Neuronal stem cell (in vitro differentiated cells): ENCODE results near the gene TMEM35B.
"Not testable (repeated sequence)": the region's sequence is repeated elsewhere in the genome, so short reads cannot be mapped to it uniquely, and the experiment has no call there.

ENCODE experiments used
- DNase-seq: peaks from one replicate; pipeline ENCODE4 v3.0.0-alpha.2; 2013; ENCODE audit warnings: low spot score
- H2AFZ ChIP-seq: one replicate; pipeline ENCODE4 v1.6.1; 2013; ENCODE audit warnings: mild to moderate bottlenecking, low read length, inconsistent platforms
- H2AK5ac ChIP-seq: 2 replicates; pipeline ENCODE4 v1.6.1; 2013; ENCODE audit warnings: low read depth, mild to moderate bottlenecking, inconsistent platforms, low read length, moderate library complexity, mixed read lengths
- H2BK120ac ChIP-seq: 2 replicates; pipeline ENCODE4 v1.6.1; 2013; ENCODE audit warnings: low read depth, mild to moderate bottlenecking, inconsistent platforms, low read length, moderate library complexity, mixed read lengths
- H2BK12ac ChIP-seq: one replicate; pipeline ENCODE4 v1.6.1; 2013; ENCODE audit warnings: low read length, inconsistent platforms
- H2BK15ac ChIP-seq: 2 replicates; pipeline ENCODE4 v1.6.1; 2013; ENCODE audit warnings: mild to moderate bottlenecking, low read length, inconsistent platforms, mixed read lengths
- H2BK5ac ChIP-seq: one replicate; pipeline ENCODE4 v1.6.1; 2013; ENCODE audit warnings: inconsistent platforms, mild to moderate bottlenecking, low read length, moderate library complexity
- H3K14ac ChIP-seq: one replicate; pipeline ENCODE4 v1.6.1; 2013; ENCODE audit warnings: low read length, inconsistent platforms
- H3K18ac ChIP-seq: 2 replicates; pipeline ENCODE4 v1.6.1; 2013; ENCODE audit warnings: low read length, inconsistent platforms
- H3K23ac ChIP-seq: 2 replicates; pipeline ENCODE4 v1.6.1; 2013; ENCODE audit warnings: low read depth, mild to moderate bottlenecking, mixed read lengths, low read length, inconsistent platforms; ENCODE audit not compliant: poor library complexity
- H3K27ac ChIP-seq: replicated peaks from 3 replicates; pipeline ENCODE4 v1.5.1; 2013; ENCODE audit warnings: low read length, inconsistent platforms
- H3K27me3 ChIP-seq, 3 experiments: 2 replicates each; pipeline ENCODE4 v1.6.1; 2013; ENCODE audit warnings: low read length in 3 of 3, mild to moderate bottlenecking in 2 of 3, inconsistent platforms in 1 of 3, low read depth in 1 of 3, mixed read lengths in 1 of 3, moderate library complexity in 1 of 3; ENCODE audit not compliant: control insufficient read depth in 3 of 3, insufficient read depth in 3 of 3
- H3K36me3 ChIP-seq, 2 donors: replicated peaks in 1 of 2; 2 replicates each; pipeline ENCODE4 v1.6.1; 2013; ENCODE audit warnings: low read length in 2 of 2; ENCODE audit not compliant: control insufficient read depth in 2 of 2, insufficient read depth in 2 of 2
- H3K4ac ChIP-seq: 2 replicates; pipeline ENCODE4 v1.6.1; 2013; ENCODE audit warnings: inconsistent platforms, mild to moderate bottlenecking, low read length, moderate library complexity
- H3K4me1 ChIP-seq, 2 donors: 1 replicate in 1 of 2; 2 replicates in 1 of 2; pipeline ENCODE4 v1.6.1; 2013; ENCODE audit warnings: low read length in 2 of 2, low read depth in 1 of 2; ENCODE audit not compliant: control insufficient read depth in 2 of 2, insufficient read depth in 1 of 2
- H3K4me2 ChIP-seq: one replicate; pipeline ENCODE4 v1.6.1; 2013; ENCODE audit warnings: mild to moderate bottlenecking, low read length, inconsistent platforms; ENCODE audit not compliant: insufficient read depth, poor library complexity, severe bottlenecking
- H3K4me3 ChIP-seq, 2 donors: 2 replicates each; pipeline ENCODE4 v1.5.1; 2013; ENCODE audit warnings: low read length in 2 of 2, mild to moderate bottlenecking in 2 of 2, inconsistent platforms in 1 of 2, moderate library complexity in 1 of 2
- H3K79me1 ChIP-seq: one replicate; pipeline ENCODE4 v1.6.1; 2013; ENCODE audit warnings: low read depth, mild to moderate bottlenecking, inconsistent platforms, low read length, moderate library complexity
- H3K9ac ChIP-seq: one replicate; pipeline ENCODE4 v1.6.1; 2013; ENCODE audit warnings: mild to moderate bottlenecking, low read depth, low read length, inconsistent platforms; ENCODE audit not compliant: poor library complexity
- H3K9me3 ChIP-seq, 2 donors: replicated peaks in 1 of 2; 2 replicates each; pipeline versions ENCODE3 to v1.6.1; 2013; ENCODE audit warnings: low read length in 2 of 2, mild to moderate bottlenecking in 2 of 2, inconsistent platforms in 1 of 2, low read depth in 1 of 2, mixed read lengths in 1 of 2, moderate library complexity in 1 of 2; ENCODE audit not compliant: control insufficient read depth in 2 of 2, insufficient read depth in 1 of 2
- H4K8ac ChIP-seq: one replicate; pipeline ENCODE4 v1.6.1; 2013; ENCODE audit warnings: low read depth, mild to moderate bottlenecking, inconsistent platforms, low read length, moderate library complexity
- H4K91ac ChIP-seq: one replicate; pipeline ENCODE4 v1.6.1; 2013; ENCODE audit warnings: low read length, low read depth, mild to moderate bottlenecking, inconsistent platforms; ENCODE audit not compliant: poor library complexity
- WGBS, 2 donors: extraction: QIAGEN DNeasy Blood & Tissue Kit; methylation state at CpG; one replicate each; pipeline ENCODE4 v1.1.7; 2013; ENCODE audit warnings: missing lambda C conversion rate in 2 of 2, mixed read lengths in 1 of 2; ENCODE audit not compliant: insufficient read length in 2 of 2, insufficient replicate concordance in 1 of 2; ENCODE audit errors: extremely low coverage in 2 of 2; 5-methylcytosine and 5-hydroxymethylcytosine counted together

TMEM35B gene

GRCh38 chr1:34970220-34970735, 14.9 kb downstream of the TMEM35B start:
- Histone ChIP-seq H2BK12ac (no peak overlapping the region), H3K18ac (no peak overlapping the region), H4K8ac (no peak overlapping the region), H3K4me2 (no peak overlapping the region), H3K23ac (no peak overlapping the region), H2AK5ac (no peak overlapping the region), H2BK5ac (no peak overlapping the region), H3K27me3 (no peaks in the 10 kb centered on the region), H3K9ac (no peak overlapping the region), H3K27ac (no peak overlapping the region), H3K4me3 (no peak overlapping the region), H3K9me3 (peaks cover 0 to 2% of the 10 kb centered on the region in 2 donors), H2BK120ac (no peak overlapping the region), H2BK15ac (no peak overlapping the region), H3K36me3 (no peaks in the 10 kb centered on the region), H3K4ac (no peak overlapping the region), H3K14ac (no peak overlapping the region), H3K79me1 (peaks cover 2% of the 10 kb centered on the region), H2AFZ (no peak overlapping the region), H3K4me1 (peaks cover 0 to 3% of the 10 kb centered on the region in 2 donors), H4K91ac (no peak overlapping the region)
- no peak for DNase-seq
- no CpG with 5 or more reads among the region's 5 CpGs for WGBS, 2 donors

GRCh38 chr1:34968297-34968696, 16.9 kb downstream of the TMEM35B start:
- H2AK5ac ChIP-seq, H2BK5ac ChIP-seq, H3K4ac ChIP-seq: not testable (repeated sequence)

GRCh38 chr1:34967672-34968071, 17.5 kb downstream of the TMEM35B start:
- not testable (repeated sequence) for H3K4me1 ChIP-seq, H2BK5ac ChIP-seq, H4K91ac ChIP-seq, H2BK12ac ChIP-seq, H3K9ac ChIP-seq, H4K8ac ChIP-seq, H2AFZ ChIP-seq, H3K27me3 ChIP-seq, H3K4ac ChIP-seq, H3K9me3 ChIP-seq, H2BK120ac ChIP-seq, H3K18ac ChIP-seq, H3K14ac ChIP-seq, H3K27ac ChIP-seq, H2BK15ac ChIP-seq, DNase-seq, H3K4me2 ChIP-seq, H3K79me1 ChIP-seq, H3K36me3 ChIP-seq, H2AK5ac ChIP-seq, H3K4me3 ChIP-seq, H3K23ac ChIP-seq
- WGBS, 2 donors = no CpG with 5 or more reads among the region's 36 CpGs

More at GRCh38 chr1:34968297-34968696, 16.9 kb downstream of the TMEM35B start:
- H2BK15ac ChIP-seq, H3K9me3 ChIP-seq, H4K91ac ChIP-seq, H3K9ac ChIP-seq, H2AFZ ChIP-seq, H2BK12ac ChIP-seq, H3K36me3 ChIP-seq, H3K4me1 ChIP-seq, H3K27me3 ChIP-seq, H3K79me1 ChIP-seq, H2BK120ac ChIP-seq, H3K23ac ChIP-seq, H3K27ac ChIP-seq, H3K4me2 ChIP-seq, H3K4me3 ChIP-seq, DNase-seq, H4K8ac ChIP-seq, H3K18ac ChIP-seq, H3K14ac ChIP-seq: not testable (repeated sequence)
- WGBS, 2 donors = no CpG with 5 or more reads among the region's 3 CpGs

GRCh38 chr1:34965597-34965996, 19.6 kb downstream of the TMEM35B start:
- H2AFZ ChIP-seq = no peak overlapping the region
- no peak overlapping the region for H3K4ac ChIP-seq

More at GRCh38 chr1:34965597-34965996, 19.6 kb downstream of the TMEM35B start:
- Histone ChIP-seq H2BK12ac (no peak overlapping the region), H3K4me2 (no peak overlapping the region), H3K27ac (no peak overlapping the region), H3K4me1 (no peaks in the 10 kb centered on the region), H3K9me3 (peaks cover 0 to 2% of the 10 kb centered on the region in 2 donors), H4K91ac (no peak overlapping the region), H3K9ac (no peak overlapping the region), H3K23ac (no peak overlapping the region), H4K8ac (no peak overlapping the region), H3K36me3 (no peaks in the 10 kb centered on the region), H3K14ac (no peak overlapping the region), H3K27me3 (no peaks in the 10 kb centered on the region), H3K79me1 (no peaks in the 10 kb centered on the region), H2BK120ac (no peak overlapping the region), H3K4me3 (no peak overlapping the region), H2BK15ac (no peak overlapping the region), H2AK5ac (no peak overlapping the region), H2BK5ac (no peak overlapping the region), H3K18ac (no peak overlapping the region)
- WGBS, 2 donors = no CpG with 5 or more reads among the region's 2 CpGs
- DNase-seq = no peak
